K562 (cell line): Measurements from ENCODE around the gene TIMM17B. TPM values are rescaled to one million over a fixed set of nuclear protein-coding genes. Genes with fewer than 3 reads are reported as not detected.

Experiments
- ARNT ChIP-seq, 2 experiments: fragments of 450-650 bp; IDR thresholded peaks; 2 replicates each; pipeline ENCODE4 v1.6.1; 2016; ENCODE audit warnings: mild to moderate bottlenecking in 1 of 2
- CREM ChIP-seq: IDR thresholded peaks from 2 replicates; pipeline ENCODE4 v1.6.1; 2014; ENCODE audit warnings: antibody characterized with exemption, low read depth
- E2F4 ChIP-seq: sonication (generic); formaldehyde crosslinking; IDR thresholded peaks from 2 replicates; pipeline ENCODE4 v1.8.0; 2022; ENCODE audit warnings: mild to moderate bottlenecking, low read depth, missing genetic modification reagents
- ELF2 ChIP-seq: fragments of 250-450 bp; sonication (Bioruptor Pico); IDR thresholded peaks from 2 replicates; pipeline ENCODE4 v1.5.0; 2021; ENCODE audit warnings: mild to moderate bottlenecking
- GATAD2A ChIP-seq: fragments of 450-650 bp; IDR thresholded peaks from 2 replicates; pipeline ENCODE4 v1.6.1; 2017
- HMBOX1 ChIP-seq: sonication (generic); IDR thresholded peaks from 2 replicates; pipeline ENCODE4 v1.6.1; 2016
- HMG20B ChIP-seq: fragments of 250-450 bp; sonication (Bioruptor Pico); IDR thresholded peaks from 2 replicates; pipeline ENCODE4 v1.5.0; 2021; ENCODE audit warnings: mild to moderate bottlenecking
- KAT8 ChIP-seq: fragments of 450-650 bp; IDR thresholded peaks from 2 replicates; pipeline ENCODE4 v1.6.1; 2016; ENCODE audit warnings: low read depth, mild to moderate bottlenecking
- KLF10 ChIP-seq: fragments of 250-450 bp; sonication (Bioruptor Pico); IDR thresholded peaks from 2 replicates; pipeline ENCODE4 v1.6.1; 2021; ENCODE audit warnings: matching md5 sums
- MAZ ChIP-seq, 2 experiments: fragments of 450-650 bp in 1 of 2; sonication (generic) in 1 of 2; formaldehyde crosslinking; IDR thresholded peaks in 1 of 2; conservative IDR thresholded peaks in 1 of 2; 2 replicates each; pipeline versions ENCODE4 v1.4.0 to v1.5.0; 2020; ENCODE audit warnings: mild to moderate bottlenecking in 1 of 2, missing genetic modification reagents in 1 of 2
- NR4A1 ChIP-seq, 2 experiments: fragments of 250-450 bp in 1 of 2; fragments of 450-650 bp in 1 of 2; sonication (Bioruptor Pico) in 1 of 2; IDR thresholded peaks; 2 replicates each; pipeline versions ENCODE4 v1.4.0 to v1.6.1; 2016 to 2020; ENCODE audit warnings: mild to moderate bottlenecking in 2 of 2, missing compliant biosample characterization in 1 of 2, missing genetic modification characterization in 1 of 2, moderate library complexity in 1 of 2
- PML ChIP-seq: IDR thresholded peaks from 2 replicates; pipeline ENCODE4 v1.6.1; 2012; ENCODE audit warnings: low read length, inconsistent platforms
- RBBP5 ChIP-seq: fragments of 200-600 bp; sonication (generic); IDR thresholded peaks from 2 replicates; pipeline ENCODE4 v1.6.1; 2012; ENCODE audit warnings: borderline replicate concordance, mild to moderate bottlenecking, low read length, control low read depth, inconsistent platforms; ENCODE audit not compliant: insufficient read depth, poor library complexity, severe bottlenecking
- RBFOX2 ChIP-seq: fragments of 200-400 bp; formaldehyde crosslinking; IDR thresholded peaks from 2 replicates; pipeline ENCODE4 v1.6.1; 2017; ENCODE audit warnings: low read depth, mild to moderate bottlenecking, low read length, moderate library complexity
- TBL1XR1 ChIP-seq, 2 experiments: IDR thresholded peaks; 2 replicates each; pipeline ENCODE4 v1.6.1; 2012; ENCODE audit warnings: improper control_type of control experiment in 2 of 2, low read length in 2 of 2, mild to moderate bottlenecking in 1 of 2
- TFAP4 ChIP-seq: sonication (generic); formaldehyde crosslinking; IDR thresholded peaks from 2 replicates; pipeline ENCODE4 v1.8.0; 2022; ENCODE audit warnings: missing genetic modification reagents, mild to moderate bottlenecking, moderate library complexity, borderline replicate concordance
- ZNF3 ChIP-seq: fragments of 250-450 bp; sonication (Bioruptor Pico); IDR thresholded peaks from 2 replicates; pipeline ENCODE4 v1.5.0; 2021; ENCODE audit warnings: mild to moderate bottlenecking, moderate library complexity
- ZNF436 ChIP-seq: fragments of 250-450, 450-650 bp; sonication (Bioruptor Pico); formaldehyde crosslinking; IDR thresholded peaks from 2 replicates; pipeline ENCODE4 v1.7.0; 2020; ENCODE audit warnings: mild to moderate bottlenecking
- ZNF449 ChIP-seq: fragments of 250-450 bp; sonication (Bioruptor Pico); IDR thresholded peaks from 2 replicates; pipeline ENCODE4 v1.8.0; 2022; ENCODE audit warnings: moderate library complexity, mild to moderate bottlenecking, inconsistent platforms
- ZNF740 ChIP-seq, 3 experiments: fragments of 200-800 bp in 1 of 3; sonication (Bioruptor generic) in 1 of 3; sonication (generic) in 1 of 3; formaldehyde crosslinking in 1 of 3; IDR thresholded peaks; 2 replicates each; pipeline versions ENCODE4 v1.6.1 to v1.8.0; 2016 to 2022; ENCODE audit warnings: mild to moderate bottlenecking in 2 of 3, missing compliant biosample characterization in 2 of 3, missing genetic modification characterization in 2 of 3, missing genetic modification reagents in 1 of 3
- polyA plus RNA-seq, 8 experiments: library from polyadenylated mRNA; depleted of rRNA in 4 of 8; stranded (reverse) in 5 of 8; unstranded in 3 of 8; fragments of >200 nt; fragmentation: Nextera tagmentation in 2 of 8; fragmentation: Illumina TruSeq in 1 of 8; extraction: Ambion mirVana in 2 of 8; extraction: Trizol in 1 of 8; gene quantifications; 2 replicates each; pipeline versions ENCODE4 v1.2.1 to v1.2.3, GENCODE V29; 2011 to 2014; ENCODE audit warnings: inconsistent platforms in 1 of 8, missing spikeins in 1 of 8
- total RNA-seq, 7 experiments: library from RNA; depleted of rRNA in 6 of 7; stranded (reverse); fragments of >200 nt in 6 of 7; fragmentation: Illumina TruSeq in 2 of 7; extraction: Trizol in 2 of 7; gene quantifications; 2 replicates each; pipeline versions ENCODE4 v1.2.1 to v1.2.3, GENCODE V29; 2011 to 2021; ENCODE audit warnings: low replicate concordance in 1 of 7

TIMM17B gene
- total and polyA plus RNA-seq, 9 of the 15 experiments (the other 6 are each of a cell fraction or from before 2014, with no cell fraction given) = 9.9 to 184 (median 115) TPM

GRCh38 chrX:48911412-48912182 lies 14.0 kb upstream of the TIMM17B start, which contains the start of gene SLC35A2 (continued):
- TF ChIP-seq ZNF449 (CRISPR knock-in tag) = no peak
- peak; percentile 94 for TF ChIP-seq CREM
- 0 out of 2 replicates have a peak, but pooled peaks have one; percentile 3 for TF ChIP-seq KLF10 (CRISPR knock-in tag)
- peak; percentile 96 for TF ChIP-seq ELF2 (CRISPR knock-in tag)
- 0 out of 4 replicates have a peak, but pooled peaks of 1 of the 2 experiments have one; percentile 39 for TF ChIP-seq MAZ (CRISPR knock-in tag; conservative IDR thresholded peaks at IDR 0.05 in 1 of 2, IDR thresholded peaks at IDR 0.05 in 1 of 2)
- TF ChIP-seq PML = peak; percentile 70; the same call in 1 of the 2 replicates
- 0 out of 4 replicates have a peak, but pooled peaks of 1 of the 2 experiments have one; percentile 18 for TF ChIP-seq ARNT (IDR thresholded peaks at IDR 0.05)
- no peak for TF ChIP-seq HMBOX1
- peak; percentile 77 for TF ChIP-seq ZNF3 (CRISPR knock-in tag)
- TF ChIP-seq RBFOX2 = peak; percentile 92
- TF ChIP-seq RBBP5 = peak; percentile 73
- peak; percentile 93; the same call in 1 of the 2 replicates for TF ChIP-seq HMG20B
- TF ChIP-seq E2F4 (CRISPR knock-in tag) = no peak
- TF ChIP-seq ZNF436 (CRISPR knock-in tag) = no peak; the same call in 1 of the 2 replicates
- 0 out of 2 replicates have a peak, but pooled peaks have one; percentile 7 for TF ChIP-seq KAT8
- no peak for TF ChIP-seq ZNF740 (CRISPR knock-in tag; IDR thresholded peaks at IDR 0.05)
- TF ChIP-seq ZNF740 (tag; IDR thresholded peaks at IDR 0.05) = no peak
- peak; percentile 88 for TF ChIP-seq TFAP4 (CRISPR knock-in tag)
- no peak for TF ChIP-seq GATAD2A
- TF ChIP-seq NR4A1 (CRISPR knock-in tag; IDR thresholded peaks at IDR 0.05) = no peak
- peak; percentile 39; the same call in 1 of the 2 replicates for TF ChIP-seq NR4A1 (tag; IDR thresholded peaks at IDR 0.05)
- no peak for TF ChIP-seq TBL1XR1 (IDR thresholded peaks at IDR 0.05; ENCODE audit: low read length in 2 of 2)
